ENCODE measurements around the gene ACVR1. TPM values are rescaled to one million over a fixed set of nuclear protein-coding genes. Genes with fewer than 3 reads are reported as not detected.

Gene ACVR1
- total RNA-seq, 1 donor from 2014 or later: 27.1 TPM

GRCh38 chr2:157843081-157843480 lies 33.0 kb downstream of the ACVR1 start:
- intact Hi-C loops (cut with micrococcal nuclease): no loop called here
- H3K4me3 Mint-ChIP-seq (ENCODE audit: low read depth): no peak overlapping the region
- H3K4me1 Mint-ChIP-seq (ENCODE audit: low read depth): peaks cover 23% of the 10 kb centered on the region
- DNase-seq (ENCODE audit: low spot score): no peak
- H3K9me3 Mint-ChIP-seq: no peaks in the 10 kb centered on the region
- no peaks in the 10 kb centered on the region for H3K27me3 Mint-ChIP-seq (ENCODE audit: low read depth)
- no peak overlapping the region for H3K27ac Mint-ChIP-seq
- peaks cover 44% of the 10 kb centered on the region for H3K36me3 Mint-ChIP-seq (ENCODE audit: low read depth)

DNA sequence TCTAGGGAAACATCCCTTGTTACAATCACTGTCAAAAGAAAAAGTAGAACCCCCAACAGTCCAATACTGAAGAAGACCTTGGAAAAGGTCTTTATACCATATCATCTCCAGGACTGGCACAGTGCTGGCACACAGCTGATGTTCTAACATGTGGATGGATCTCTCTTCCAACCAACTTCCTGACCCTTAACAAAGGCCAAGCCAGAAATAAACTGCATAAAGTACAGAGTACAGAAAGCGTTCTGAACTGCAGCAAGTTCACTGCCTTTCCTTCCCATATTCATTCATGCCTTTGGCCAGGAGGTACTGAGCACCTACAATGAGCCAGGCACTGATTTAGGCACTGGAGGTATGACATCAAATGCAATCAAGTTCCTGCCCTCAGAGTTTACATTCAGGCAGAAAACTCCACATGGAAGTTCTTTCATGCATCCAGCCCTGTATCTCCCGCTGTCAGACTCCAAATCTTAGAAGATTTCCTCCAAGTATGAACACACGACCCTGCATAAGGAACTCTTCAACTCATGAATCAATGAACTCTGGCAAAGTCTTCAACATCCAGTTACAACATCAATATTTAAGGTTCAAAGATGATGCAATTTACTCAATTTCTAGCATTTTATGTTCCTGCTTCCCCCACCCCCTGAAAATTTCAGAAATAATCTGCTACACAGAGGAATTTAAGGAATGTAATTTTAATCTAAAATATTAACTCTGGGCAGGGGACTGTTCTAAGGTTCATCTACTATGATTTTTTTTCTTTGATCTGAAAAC lies 33.8 kb downstream of the ACVR1 start:
- peaks cover 46% of the 10 kb centered on the region for H3K36me3 Mint-ChIP-seq (ENCODE audit: low read depth)
- intact Hi-C loops (cut with micrococcal nuclease): no loop called here
- H3K27me3 Mint-ChIP-seq (ENCODE audit: low read depth): no peaks in the 10 kb centered on the region

GRCh38 chr2:157841485-157841884 lies 34.6 kb downstream of the ACVR1 start:
- Mint-ChIP-seq H3K36me3 (ENCODE audit: low read depth) (peaks cover 46% of the 10 kb centered on the region), H3K9me3 (no peaks in the 10 kb centered on the region), H3K27me3 (ENCODE audit: low read depth) (no peaks in the 10 kb centered on the region), H3K4me3 (ENCODE audit: low read depth) (no peak overlapping the region), H3K4me1 (ENCODE audit: low read depth) (peaks cover 36% of the 10 kb centered on the region), H3K27ac (no peak overlapping the region)
- intact Hi-C loops (cut with micrococcal nuclease): no loop called here
- no peak for DNase-seq (ENCODE audit: low spot score)

More for the DNA sequence above, 33.8 kb downstream of the ACVR1 start:
- Mint-ChIP-seq H3K4me1 (ENCODE audit: low read depth) (peaks cover 30% of the 10 kb centered on the region), H3K27ac (no peak overlapping the region), H3K4me3 (ENCODE audit: low read depth) (no peak overlapping the region), H3K9me3 (no peaks in the 10 kb centered on the region)
- DNase-seq (ENCODE audit: low spot score): no peak

- intact Hi-C loops (cut with micrococcal nuclease): no loop called here
- H3K36me3 Mint-ChIP-seq (ENCODE audit: low read depth): peaks cover 41% of the 10 kb centered on the region
Observed at GRCh38 chr2:157840568-157841156, 35.5 kb downstream of the ACVR1 start.

DNA sequence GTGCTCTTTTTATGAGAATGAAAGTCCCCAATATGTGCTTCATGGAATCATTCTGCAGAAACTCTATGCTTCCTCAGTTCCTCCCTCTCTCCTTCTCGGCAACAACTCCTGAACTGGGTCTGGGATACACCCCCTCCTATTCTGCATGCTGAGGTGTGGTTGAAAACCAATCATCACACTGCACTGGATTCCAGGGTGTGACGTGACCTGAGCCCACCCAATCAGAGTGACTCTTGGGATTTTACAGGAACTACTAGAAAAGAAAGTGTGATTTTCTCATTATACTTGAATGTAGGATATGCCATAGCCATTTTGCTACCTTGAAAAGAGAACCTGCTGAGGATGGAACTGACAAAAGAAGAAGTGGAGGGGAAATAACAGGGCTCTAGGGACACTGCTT lies 36.3 kb downstream of the ACVR1 start:
- DNase-seq (ENCODE audit: low spot score): no peak
- H3K9me3 Mint-ChIP-seq: no peaks in the 10 kb centered on the region
- H3K4me1 Mint-ChIP-seq (ENCODE audit: low read depth): peaks cover 37% of the 10 kb centered on the region
- no peaks in the 10 kb centered on the region for H3K27me3 Mint-ChIP-seq (ENCODE audit: low read depth)
- intact Hi-C loops (cut with micrococcal nuclease): loop anchor here (5.0 kb wide), 2 partner anchors 37 to 58 kb away; partner anchors contain the start of gene ACVR1
- H3K4me3 Mint-ChIP-seq (ENCODE audit: low read depth): no peak overlapping the region
- H3K27ac Mint-ChIP-seq: no peak overlapping the region
- peaks cover 33% of the 10 kb centered on the region for H3K36me3 Mint-ChIP-seq (ENCODE audit: low read depth)

More at GRCh38 chr2:157840568-157841156, 35.5 kb downstream of the ACVR1 start:
- no peak for DNase-seq (ENCODE audit: low spot score)
- H3K27me3 Mint-ChIP-seq (ENCODE audit: low read depth): no peaks in the 10 kb centered on the region
- H3K9me3 Mint-ChIP-seq: no peaks in the 10 kb centered on the region
- H3K27ac Mint-ChIP-seq: no peak overlapping the region
- no peak overlapping the region for H3K4me3 Mint-ChIP-seq (ENCODE audit: low read depth)
- peaks cover 40% of the 10 kb centered on the region for H3K4me1 Mint-ChIP-seq (ENCODE audit: low read depth)

- intact Hi-C loops (cut with micrococcal nuclease): loop anchor here (5.0 kb wide), 2 partner anchors 38 to 57 kb away; partner anchors contain the start of gene ACVR1
- no peak overlapping the region for H3K4me3 Mint-ChIP-seq (ENCODE audit: low read depth)
- H3K27me3 Mint-ChIP-seq (ENCODE audit: low read depth): no peaks in the 10 kb centered on the region
- peaks cover 36% of the 10 kb centered on the region for H3K4me1 Mint-ChIP-seq (ENCODE audit: low read depth)
- no peaks in the 10 kb centered on the region for H3K9me3 Mint-ChIP-seq
- no peak for DNase-seq (ENCODE audit: low spot score)
- peaks cover 31% of the 10 kb centered on the region for H3K36me3 Mint-ChIP-seq (ENCODE audit: low read depth)
- H3K27ac Mint-ChIP-seq: no peak overlapping the region
Observed at GRCh38 chr2:157839162-157839801, 36.8 kb downstream of the ACVR1 start.

- Mint-ChIP-seq H3K9me3 (no peaks in the 10 kb centered on the region), H3K27me3 (ENCODE audit: low read depth) (no peaks in the 10 kb centered on the region), H3K4me1 (ENCODE audit: low read depth) (peaks cover 39% of the 10 kb centered on the region), H3K4me3 (ENCODE audit: low read depth) (no peak overlapping the region), H3K27ac (peak overlapping the region; percentile 53), H3K36me3 (ENCODE audit: low read depth) (peaks cover 34% of the 10 kb centered on the region)
- peak; percentile 11 for DNase-seq (ENCODE audit: low spot score)
- intact Hi-C loops (cut with micrococcal nuclease): loop anchor here (5.0 kb wide), 2 partner anchors 39 to 56 kb away; partner anchors contain the start of gene ACVR1
Observed at GRCh38 chr2:157838442-157839161, 37.5 kb downstream of the ACVR1 start.

DNA sequence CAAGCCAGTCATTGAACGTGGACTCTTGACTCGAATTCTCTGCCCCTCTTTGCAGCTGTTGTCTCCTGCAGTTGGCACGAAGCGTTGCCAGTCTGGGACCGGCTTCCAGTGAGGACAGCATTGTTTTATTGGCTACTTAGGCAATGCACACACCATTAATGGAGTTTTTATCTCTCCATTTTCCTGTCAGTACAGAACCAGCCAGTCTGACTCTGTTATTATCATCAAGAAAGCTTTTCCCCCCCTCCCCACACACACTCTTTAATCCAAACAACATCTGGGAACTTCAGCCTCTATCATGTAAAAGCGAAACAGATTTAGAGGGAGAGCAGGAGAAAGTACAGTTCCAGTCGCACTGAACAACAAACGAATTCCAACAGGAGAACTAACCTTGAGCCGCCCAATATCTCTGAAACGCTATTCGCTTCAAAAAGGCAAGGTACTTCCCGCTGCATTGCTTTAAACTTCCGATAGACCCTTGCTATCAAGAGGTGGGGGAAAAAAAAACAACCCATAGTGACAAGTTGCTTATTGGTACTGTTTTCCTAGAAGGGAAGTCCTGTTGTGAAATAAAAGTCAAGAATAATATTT lies 38.2 kb downstream of the ACVR1 start:
- Mint-ChIP-seq H3K27me3 (ENCODE audit: low read depth) (no peaks in the 10 kb centered on the region), H3K4me3 (ENCODE audit: low read depth) (peak overlapping the region; percentile 38), H3K9me3 (no peaks in the 10 kb centered on the region), H3K36me3 (ENCODE audit: low read depth) (peaks cover 32% of the 10 kb centered on the region), H3K27ac (peak overlapping the region; percentile 68), H3K4me1 (ENCODE audit: low read depth) (peaks cover 39% of the 10 kb centered on the region)
- intact Hi-C loops (cut with micrococcal nuclease): loop anchor here (5.0 kb wide), 2 partner anchors 39 to 56 kb away; partner anchors contain the start of gene ACVR1
- DNase-seq (ENCODE audit: low spot score): no peak

- peak overlapping the region; percentile 55 for H3K27ac Mint-ChIP-seq
- DNase-seq (ENCODE audit: low spot score): no peak
- H3K4me1 Mint-ChIP-seq (ENCODE audit: low read depth): peaks cover 40% of the 10 kb centered on the region
- intact Hi-C loops (cut with micrococcal nuclease): loop anchor here (5.0 kb wide), 2 partner anchors 41 to 54 kb away; partner anchors contain the start of gene ACVR1
- H3K9me3 Mint-ChIP-seq: no peaks in the 10 kb centered on the region
- peaks cover 28% of the 10 kb centered on the region for H3K36me3 Mint-ChIP-seq (ENCODE audit: low read depth)
- H3K27me3 Mint-ChIP-seq (ENCODE audit: low read depth): no peaks in the 10 kb centered on the region
- no peak overlapping the region for H3K4me3 Mint-ChIP-seq (ENCODE audit: low read depth)
Observed at GRCh38 chr2:157836531-157836930, 39.6 kb downstream of the ACVR1 start.

- no peak overlapping the region for H3K27ac Mint-ChIP-seq
- intact Hi-C loops (cut with micrococcal nuclease): loop anchor here (5.0 kb wide), 2 partner anchors 42 to 53 kb away; partner anchors contain the start of gene ACVR1
- H3K27me3 Mint-ChIP-seq (ENCODE audit: low read depth): no peaks in the 10 kb centered on the region
- no peak overlapping the region for H3K4me3 Mint-ChIP-seq (ENCODE audit: low read depth)
- peaks cover 33% of the 10 kb centered on the region for H3K36me3 Mint-ChIP-seq (ENCODE audit: low read depth)
- no peak for DNase-seq (ENCODE audit: low spot score)
- H3K4me1 Mint-ChIP-seq (ENCODE audit: low read depth): peaks cover 49% of the 10 kb centered on the region
- no peaks in the 10 kb centered on the region for H3K9me3 Mint-ChIP-seq
Observed at GRCh38 chr2:157835425-157835824, 40.7 kb downstream of the ACVR1 start.

GRCh38 chr2:157835006-157835405 lies 41.1 kb downstream of the ACVR1 start:
- no peak overlapping the region for H3K27ac Mint-ChIP-seq
- peaks cover 35% of the 10 kb centered on the region for H3K36me3 Mint-ChIP-seq (ENCODE audit: low read depth)
- no peaks in the 10 kb centered on the region for H3K9me3 Mint-ChIP-seq
- H3K4me1 Mint-ChIP-seq (ENCODE audit: low read depth): peaks cover 49% of the 10 kb centered on the region
- H3K4me3 Mint-ChIP-seq (ENCODE audit: low read depth): no peak overlapping the region
- intact Hi-C loops (cut with micrococcal nuclease): loop anchor here (5.0 kb wide), 2 partner anchors 42 to 53 kb away; partner anchors contain the start of gene ACVR1
- DNase-seq (ENCODE audit: low spot score): no peak
- no peaks in the 10 kb centered on the region for H3K27me3 Mint-ChIP-seq (ENCODE audit: low read depth)

GRCh38 chr2:157833721-157834120 lies 42.4 kb downstream of the ACVR1 start:
- peaks cover 48% of the 10 kb centered on the region for H3K4me1 Mint-ChIP-seq (ENCODE audit: low read depth)
- no peak overlapping the region for H3K4me3 Mint-ChIP-seq (ENCODE audit: low read depth)
- intact Hi-C loops (cut with micrococcal nuclease): no loop called here

More at GRCh38 chr2:157833721-157834120, 42.4 kb downstream of the ACVR1 start:
- no peak for DNase-seq (ENCODE audit: low spot score)
- Mint-ChIP-seq H3K27me3 (ENCODE audit: low read depth) (no peaks in the 10 kb centered on the region), H3K27ac (no peak overlapping the region), H3K9me3 (no peaks in the 10 kb centered on the region), H3K36me3 (ENCODE audit: low read depth) (peaks cover 36% of the 10 kb centered on the region)
